Coronary artery (tissue), 2 donors: ENCODE measurements around the gene DEPDC5.

ENCODE experiments used
- DNase-seq: peaks from one replicate; pipeline ENCODE4 v3.0.0-alpha.2; 2017; ENCODE audit warnings: low spot score
- H3K27ac ChIP-seq, 2 donors: fragments of 200-600 bp; sonication (generic); one replicate each; pipeline ENCODE4 v1.5.1; 2016 to 2019
- H3K4me3 ChIP-seq: fragments of 200-600 bp; sonication (generic); 2 replicates; pipeline ENCODE4 v1.5.1; 2016; ENCODE audit warnings: mild to moderate bottlenecking, moderate library complexity
- CTCF ChIP-seq: fragments of 200-600 bp; sonication (generic); IDR thresholded peaks from one replicate; pipeline ENCODE4 v1.5.1; 2019; ENCODE audit warnings: antibody characterized with exemption

The DEPDC5 gene

GRCh38 chr22:31954535-31955523 lies 201.0 kb downstream of the DEPDC5 start:
- Histone ChIP-seq H3K27ac (peak overlapping the region; percentile 74 to 91), H3K4me3 (no peak overlapping the region)
- no peak for TF ChIP-seq CTCF
- DNase-seq: no peak

GRCh38 chr22:31956360-31956759 lies 202.5 kb downstream of the DEPDC5 start:
- DNase-seq: no peak
- H3K27ac ChIP-seq: no peak overlapping the region
- TF ChIP-seq CTCF: no peak
- H3K4me3 ChIP-seq: no peak overlapping the region
